Adrenal gland (tissue), 12 donors: ENCODE measurements around the gene SLC30A3. TPM values are rescaled to one million over a fixed set of nuclear protein-coding genes. Genes with fewer than 3 reads are reported as not detected.
"Not testable (repeated sequence)": the region's sequence is repeated elsewhere in the genome, so short reads cannot be mapped to it uniquely, and the experiment has no call there.

ENCODE experiments used
- DNase-seq, 7 donors: peaks; one replicate each; pipeline ENCODE4 v3.0.0-alpha.2; 2019 to 2020
- H3K27ac ChIP-seq, 5 donors: fragments of 200-600 bp; sonication (generic) in 4 of 5; 1 replicate in 3 of 5; 2 replicates in 2 of 5; pipeline versions ENCODE4 v1.5.1 to v1.8.0; 2016 to 2020; ENCODE audit warnings: mild to moderate bottlenecking in 1 of 5
- H3K27me3 ChIP-seq: fragments of 200-600 bp; 2 replicates; pipeline ENCODE4 v1.8.0; 2021
- H3K36me3 ChIP-seq, 2 donors: fragments of 200-600 bp; replicated peaks in 1 of 2; 1 replicate in 1 of 2; 2 replicates in 1 of 2; pipeline versions ENCODE4 v1.5.1 to v1.8.0; 2018 to 2022
- H3K4me1 ChIP-seq, 2 donors: fragments of 200-600 bp; replicated peaks in 1 of 2; 1 replicate in 1 of 2; 2 replicates in 1 of 2; pipeline versions ENCODE4 v1.5.1 to v1.8.0; 2018 to 2021
- H3K4me3 ChIP-seq, 4 donors: fragments of 200-600 bp; sonication (generic) in 3 of 4; one replicate each; pipeline ENCODE4 v1.5.1; 2016 to 2018
- H3K9me3 ChIP-seq, 3 donors: fragments of 200-600 bp; sonication (generic) in 1 of 3; replicated peaks in 1 of 3; 1 replicate in 2 of 3; 2 replicates in 1 of 3; pipeline versions ENCODE4 v1.5.1 to v1.8.0; 2016 to 2021
- POLR2A ChIP-seq, 2 donors: fragments of 450-650 bp; IDR thresholded peaks; one replicate each; pipeline ENCODE4 v1.6.1; 2017; ENCODE audit warnings: antibody characterized with exemption in 2 of 2, mild to moderate bottlenecking in 2 of 2, moderate library complexity in 1 of 2
- WGBS, 4 donors: extraction: QIAGEN DNeasy Blood & Tissue Kit in 2 of 4; methylation state at CpG; one replicate each; pipeline versions ENCODE4 v1.1.5 to v1.1.7; 2013 to 2017; 5-methylcytosine and 5-hydroxymethylcytosine counted together
- intact Hi-C, 2 donors: fragments of 100-400 bp; cut with DNase I; formaldehyde crosslinking; loops; one replicate each; pipeline versions ENCODE4 v1.14.1 to v1.15.0; 2022 to 2023
- polyA plus RNA-seq, 3 donors: library from polyadenylated mRNA; stranded (reverse); fragments of 200-250 nt in 2 of 3; fragments of 350-450 nt in 1 of 3; fragmentation: Illumina TruSeq in 1 of 3; extraction: RNeasy Lipid Tissue Mini Kit (QIAGEN cat#74804) in 1 of 3; gene quantifications; one replicate each; pipeline ENCODE4 v1.2.3, GENCODE V29; 2013 to 2014
- total RNA-seq, 9 donors: library from RNA; depleted of rRNA in 4 of 9; stranded (reverse); fragments of >200 nt in 4 of 9; fragments of 120-200 nt in 1 of 9; fragmentation: NEBNext Ultra II Directional in 1 of 9; extraction: Animal tissue kit (Norgen Biotek cat#: 25700) in 1 of 9; gene quantifications; one replicate each; pipeline versions ENCODE4 v1.1.0 to v1.2.4, GENCODE V29; 2013 to 2023
- TF ChIP-seq, protein P1 (sequence below), 6 experiments: fragments of 450-650 bp in 4 of 6; fragments of 200-600 bp in 2 of 6; sonication (generic) in 1 of 6; IDR thresholded peaks; 1 replicate in 5 of 6; 2 replicates in 1 of 6; pipeline versions ENCODE4 v1.5.1 to v1.8.0; 2016 to 2021; ENCODE audit warnings: antibody characterized with exemption in 6 of 6, mild to moderate bottlenecking in 2 of 6, moderate library complexity in 1 of 6
- donor health status: healthy with polysubstance abuse.
- donor health status: Bipolar disorder and iron deficiency.
- donor health status: DM: yes; HTN: yes; CAD: no.
- donor health status: DM: no; HTN: no; CAD: no.
- donor health status: DM: no; HTN: no; CAD: no.
- donor health status: DM: yes; HTN: yes; CAD: no.

Gene SLC30A3
- total and polyA plus RNA-seq, 12 donors, result 0.27 to 5.6 (median 1.9) TPM; not detected in 1

DNA sequence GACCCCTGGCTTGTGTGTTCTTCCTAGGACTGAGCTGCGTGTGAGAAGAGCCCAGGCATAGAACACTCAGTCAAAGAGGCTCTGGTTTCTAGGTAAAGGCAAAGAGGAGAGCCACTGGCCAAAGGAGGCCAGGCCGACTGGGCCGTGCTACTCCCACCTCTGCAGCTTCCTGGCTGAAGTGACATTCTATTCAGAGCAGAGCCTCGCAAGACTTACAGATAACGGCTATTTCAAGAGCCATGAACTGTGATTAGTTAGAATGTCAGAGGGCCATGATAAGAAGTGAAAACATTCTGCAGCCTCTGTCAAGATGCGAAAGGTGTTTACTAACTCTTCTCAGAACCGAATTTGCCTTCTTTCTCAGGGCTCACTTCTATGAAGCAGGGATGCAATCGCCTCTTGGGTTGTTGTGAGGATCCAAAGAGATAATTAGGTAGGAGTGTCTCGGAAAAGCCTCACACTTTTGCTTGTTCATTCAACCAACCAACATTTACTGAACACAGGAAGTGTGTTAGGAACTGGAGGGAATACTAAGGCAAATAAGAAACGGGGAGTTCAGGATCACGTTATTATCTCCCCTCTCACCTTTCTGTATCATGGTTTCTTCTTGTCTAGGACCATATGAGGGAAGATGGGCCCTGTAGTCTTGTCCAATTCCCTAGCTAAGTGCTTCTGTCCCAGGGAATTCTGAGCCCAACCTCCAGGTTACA lies 8.9 kb upstream of the SLC30A3 start:
- WGBS, 4 donors, result 50 to 63% (median 52%) methylated on average over 11 of the region's 11 CpGs
- Histone ChIP-seq H3K27ac (peak overlapping the region in 3 of 5 donors; percentile 18 to 40 (median 21)), H3K4me3 (no peak overlapping the region), H3K9me3 (no peaks in the 10 kb centered on the region), H3K27me3 (no peaks in the 10 kb centered on the region), H3K36me3 (no peaks in the 10 kb centered on the region), H3K4me1 (peaks cover 10 to 24% of the 10 kb centered on the region in 2 donors)
- TF ChIP-seq, protein P1, sequence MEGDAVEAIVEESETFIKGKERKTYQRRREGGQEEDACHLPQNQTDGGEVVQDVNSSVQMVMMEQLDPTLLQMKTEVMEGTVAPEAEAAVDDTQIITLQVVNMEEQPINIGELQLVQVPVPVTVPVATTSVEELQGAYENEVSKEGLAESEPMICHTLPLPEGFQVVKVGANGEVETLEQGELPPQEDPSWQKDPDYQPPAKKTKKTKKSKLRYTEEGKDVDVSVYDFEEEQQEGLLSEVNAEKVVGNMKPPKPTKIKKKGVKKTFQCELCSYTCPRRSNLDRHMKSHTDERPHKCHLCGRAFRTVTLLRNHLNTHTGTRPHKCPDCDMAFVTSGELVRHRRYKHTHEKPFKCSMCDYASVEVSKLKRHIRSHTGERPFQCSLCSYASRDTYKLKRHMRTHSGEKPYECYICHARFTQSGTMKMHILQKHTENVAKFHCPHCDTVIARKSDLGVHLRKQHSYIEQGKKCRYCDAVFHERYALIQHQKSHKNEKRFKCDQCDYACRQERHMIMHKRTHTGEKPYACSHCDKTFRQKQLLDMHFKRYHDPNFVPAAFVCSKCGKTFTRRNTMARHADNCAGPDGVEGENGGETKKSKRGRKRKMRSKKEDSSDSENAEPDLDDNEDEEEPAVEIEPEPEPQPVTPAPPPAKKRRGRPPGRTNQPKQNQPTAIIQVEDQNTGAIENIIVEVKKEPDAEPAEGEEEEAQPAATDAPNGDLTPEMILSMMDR (IDR thresholded peaks at IDR 0.05), result no peak
- no peak for TF ChIP-seq POLR2A (IDR thresholded peaks at IDR 0.05)
- intact Hi-C loops, result loop anchor here (10.0 kb wide), 1 partner anchor 177 kb away; no protein-coding TSS in a partner anchor
- peak in 3 of 7 donors; percentile 38 to 51 (median 48) for DNase-seq

DNA sequence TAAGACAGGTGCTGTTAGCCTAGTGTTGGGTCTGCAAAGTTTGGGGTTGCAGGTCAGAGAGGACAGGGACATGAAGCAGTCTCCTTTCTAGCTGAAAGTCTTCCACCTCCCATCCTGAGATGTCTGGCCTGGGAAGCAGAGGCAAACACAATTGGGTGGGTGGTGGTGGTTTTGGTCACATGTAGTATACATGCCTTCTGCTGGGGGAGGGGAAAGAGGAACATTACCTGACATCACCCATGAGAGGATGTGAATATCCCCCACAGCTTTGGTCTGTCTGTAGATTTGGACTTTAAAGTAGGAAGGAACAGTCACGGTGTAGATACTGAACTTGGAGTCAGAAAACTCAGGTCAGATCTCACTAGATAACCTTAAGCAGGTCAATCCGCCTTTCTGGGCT lies 7.8 kb upstream of the SLC30A3 start:
- TF ChIP-seq POLR2A (IDR thresholded peaks at IDR 0.05), result no peak
- TF ChIP-seq, protein P1 (IDR thresholded peaks at IDR 0.05), result no peak
- Histone ChIP-seq H3K4me1 (peaks cover 10 to 24% of the 10 kb centered on the region in 2 donors), H3K9me3 (no peaks in the 10 kb centered on the region), H3K27ac (peak overlapping the region in 1 of 5 donors; percentile 18), H3K36me3 (no peaks in the 10 kb centered on the region), H3K4me3 (no peak overlapping the region), H3K27me3 (no peaks in the 10 kb centered on the region)
- 72 to 95% (median 86%) methylated on average over 2 of the region's 2 CpGs for WGBS, 4 donors
- intact Hi-C loops, result loop anchor here (10.0 kb wide), 1 partner anchor 176 kb away; no protein-coding TSS in a partner anchor
- no peak for DNase-seq

DNA sequence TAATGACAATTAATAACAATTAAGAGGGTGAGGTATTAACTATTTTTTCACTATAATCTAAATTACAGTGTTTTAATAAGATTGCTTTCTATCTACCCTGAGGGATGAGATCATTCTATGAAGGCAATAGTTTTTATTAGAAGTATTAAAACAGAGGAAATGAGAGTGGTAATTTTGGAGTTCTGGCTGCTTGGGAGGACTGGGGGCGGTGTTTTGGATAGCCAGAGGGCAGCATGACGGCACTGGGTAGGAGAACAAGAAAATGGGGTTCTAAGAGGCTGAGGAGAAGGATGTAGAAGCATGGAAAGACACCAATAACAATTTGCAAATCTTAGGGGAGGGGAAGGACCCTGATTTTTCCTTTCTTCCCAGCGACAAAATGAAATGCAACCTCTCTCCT lies 7.3 kb upstream of the SLC30A3 start:
- no peaks in the 10 kb centered on the region for H3K36me3 ChIP-seq
- H3K27me3 ChIP-seq, result no peaks in the 10 kb centered on the region
- 88 to 93% (median 91%) methylated on average over 3 of the region's 3 CpGs for WGBS, 4 donors
- DNase-seq, result no peak
- H3K4me1 ChIP-seq, result peaks cover 11 to 26% of the 10 kb centered on the region in 2 donors
- no peaks in the 10 kb centered on the region for H3K9me3 ChIP-seq
- intact Hi-C loops, result loop anchor here (10.0 kb wide), 1 partner anchor 175 kb away; no protein-coding TSS in a partner anchor
- no peak overlapping the region for H3K4me3 ChIP-seq
- TF ChIP-seq, protein P1 (IDR thresholded peaks at IDR 0.05), result no peak
- no peak for TF ChIP-seq POLR2A (IDR thresholded peaks at IDR 0.05)
- no peak overlapping the region for H3K27ac ChIP-seq

DNA sequence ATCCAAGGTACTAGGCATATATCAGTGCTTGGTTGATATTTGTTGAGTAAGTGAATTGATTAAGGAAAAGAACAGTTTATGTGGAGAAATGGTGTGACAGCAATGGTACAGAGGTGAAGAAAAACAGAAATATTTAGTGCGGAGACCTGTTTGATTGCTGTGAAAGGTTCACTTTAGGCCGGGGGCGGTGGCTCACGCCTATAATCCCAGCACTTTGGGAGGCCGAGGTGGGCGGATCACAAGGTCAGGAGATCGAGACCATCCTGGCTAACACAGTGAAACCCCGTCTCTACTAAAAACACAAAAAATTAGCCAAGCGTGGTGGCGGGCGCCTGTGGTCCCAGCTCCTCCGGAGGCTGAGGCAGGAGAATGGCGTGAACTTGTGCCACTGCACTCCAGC lies 5.4 kb upstream of the SLC30A3 start:
- H3K36me3 ChIP-seq, H3K4me3 ChIP-seq, H3K27ac ChIP-seq, intact Hi-C loops, DNase-seq, H3K9me3 ChIP-seq, H3K27me3 ChIP-seq: not testable (repeated sequence)
- peaks cover 21 to 35% of the 10 kb centered on the region in 2 donors for H3K4me1 ChIP-seq
- WGBS, 4 donors, result 87 to 91% (median 90%) methylated on average over 13 of the region's 13 CpGs

DNA sequence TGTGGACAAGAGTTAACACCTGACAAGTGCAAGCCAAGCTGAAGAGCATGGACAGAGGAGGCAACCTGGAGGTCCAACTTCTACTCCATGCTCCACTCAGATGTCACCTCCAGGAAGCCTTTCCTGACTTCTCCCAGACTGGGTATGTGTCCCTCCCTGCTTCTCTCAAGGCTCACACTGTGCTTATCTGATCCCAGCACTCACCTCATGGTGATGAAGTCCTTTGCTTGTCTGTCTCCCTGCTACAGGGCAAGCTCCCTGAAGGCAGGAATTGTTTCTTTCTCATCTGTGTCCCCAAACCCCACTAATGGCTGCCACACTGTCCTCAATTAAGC lies 2.7 kb upstream of the SLC30A3 start:
- H3K4me1 ChIP-seq, result peaks cover 23 to 37% of the 10 kb centered on the region in 2 donors
- H3K27me3 ChIP-seq, result peaks cover 7% of the 10 kb centered on the region
- no peaks in the 10 kb centered on the region for H3K9me3 ChIP-seq
- DNase-seq, result no peak
- H3K36me3 ChIP-seq, result no peaks in the 10 kb centered on the region
- intact Hi-C loops, result no loop called here
- no peak for TF ChIP-seq POLR2A (IDR thresholded peaks at IDR 0.05)
- TF ChIP-seq, protein P1 (IDR thresholded peaks at IDR 0.05), result no peak
- H3K4me3 ChIP-seq, result no peak overlapping the region
- no peak overlapping the region for H3K27ac ChIP-seq
